H54 (cell line): Measurements from ENCODE around the gene NLRP6.
A peak's percentile ranks its signal among the peaks of the same experiment; 100 is the strongest.
"Not testable (repeated sequence)": the region's sequence is repeated elsewhere in the genome, so short reads cannot be mapped to it uniquely, and the experiment has no call there.

Source experiments
- DNase-seq: peaks from one replicate; pipeline ENCODE4 v3.0.0; 2011; ENCODE audit warnings: low spot score, mixed read lengths; ENCODE audit not compliant: insufficient read length
- FAIRE-seq: peaks from 3 replicates; lab custom pipeline; 2011; peaks lifted over from hg19 to GRCh38; lab: Jason Lieb, UNC
- POLR2A ChIP-seq: IDR thresholded peaks from 2 replicates; pipeline ENCODE4 v1.6.1; 2011; ENCODE audit warnings: low read depth, mild to moderate bottlenecking, low read length

The NLRP6 gene

GRCh38 chr11:312092-312816 is 34.0 kb downstream of the NLRP6 start:
- FAIRE-seq, result no peak
- no peak for TF ChIP-seq POLR2A
- no peak for DNase-seq

GRCh38 chr11:313304-313786 is 35.1 kb downstream of the NLRP6 start:
- FAIRE-seq, result no peak
- no peak for DNase-seq
- TF ChIP-seq POLR2A, result no peak

DNA sequence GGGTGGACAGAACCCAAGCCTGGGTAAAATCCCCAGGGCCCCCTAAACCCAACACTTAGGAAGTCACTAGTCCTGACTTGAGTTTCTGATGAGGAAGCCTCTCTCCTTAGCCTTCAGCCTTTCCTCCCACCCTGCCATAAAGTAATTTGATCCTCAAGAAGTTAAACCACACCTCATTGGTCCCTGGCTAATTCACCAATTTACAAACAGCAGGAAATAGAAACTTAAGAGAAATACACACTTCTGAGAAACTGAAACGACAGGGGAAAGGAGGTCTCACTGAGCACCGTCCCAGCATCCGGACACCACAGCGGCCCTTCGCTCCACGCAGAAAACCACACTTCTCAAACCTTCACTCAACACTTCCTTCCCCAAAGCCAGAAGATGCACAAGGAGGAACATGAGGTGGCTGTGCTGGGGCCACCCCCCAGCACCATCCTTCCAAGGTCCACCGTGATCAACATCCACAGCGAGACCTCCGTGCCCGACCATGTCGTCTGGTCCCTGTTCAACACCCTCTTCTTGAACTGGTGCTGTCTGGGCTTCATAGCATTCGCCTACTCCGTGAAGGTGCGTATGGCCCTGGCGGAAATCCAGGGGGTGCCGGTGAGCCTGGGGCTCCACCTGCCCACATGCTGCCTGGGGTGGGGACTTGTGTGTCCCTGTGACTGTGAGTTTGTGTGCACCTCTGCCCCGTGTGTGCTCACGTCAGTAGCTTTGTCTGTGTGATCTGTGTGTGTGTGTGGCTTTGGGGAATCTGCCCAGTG is 35.8 kb downstream of the NLRP6 start, which contains the start of gene IFITM1:
Gene IFITM1, plus strand, starts transcription at position 254 of the 767 bp plus-strand sequence. Its CDS starts 131 bp downstream, at position 385.
- TF ChIP-seq POLR2A, result no peak
- no peak for DNase-seq
- FAIRE-seq, result no peak

DNA sequence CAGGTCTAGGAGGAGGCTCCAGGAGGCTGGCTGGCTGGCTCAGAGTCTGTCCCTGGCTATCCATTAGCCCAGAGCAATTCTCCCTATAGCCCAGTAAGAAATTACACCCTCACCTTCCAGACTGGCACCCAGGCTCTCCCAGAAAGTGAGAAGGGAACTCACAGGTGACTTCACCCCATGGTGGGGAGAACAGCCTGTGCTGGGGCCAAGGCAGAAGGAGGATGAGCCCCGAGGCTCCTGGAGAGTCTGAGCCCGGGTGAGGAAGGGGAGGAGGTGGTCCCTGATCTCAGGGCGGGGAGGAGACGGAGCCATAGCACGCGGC is 36.3 kb downstream of the NLRP6 start:
- not testable (repeated sequence) for DNase-seq, FAIRE-seq

DNA sequence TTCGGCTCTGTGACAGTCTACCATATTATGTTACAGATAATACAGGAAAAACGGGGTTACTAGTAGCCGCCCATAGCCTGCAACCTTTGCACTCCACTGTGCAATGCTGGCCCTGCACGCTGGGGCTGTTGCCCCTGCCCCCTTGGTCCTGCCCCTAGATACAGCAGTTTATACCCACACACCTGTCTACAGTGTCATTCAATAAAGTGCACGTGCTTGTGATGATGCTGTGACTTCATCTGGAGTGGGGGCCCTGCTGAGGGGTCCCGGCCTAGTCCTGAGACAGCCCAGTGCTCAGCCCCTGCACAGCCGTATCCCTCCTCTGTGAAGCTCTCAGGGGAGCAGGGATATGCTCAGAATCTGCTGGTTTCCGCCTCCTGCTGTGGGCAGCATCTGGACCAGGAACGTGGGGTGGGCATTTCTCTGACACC is 36.9 kb downstream of the NLRP6 start:
- FAIRE-seq (no peak), DNase-seq (no peak)
- TF ChIP-seq POLR2A, result no peak

DNA sequence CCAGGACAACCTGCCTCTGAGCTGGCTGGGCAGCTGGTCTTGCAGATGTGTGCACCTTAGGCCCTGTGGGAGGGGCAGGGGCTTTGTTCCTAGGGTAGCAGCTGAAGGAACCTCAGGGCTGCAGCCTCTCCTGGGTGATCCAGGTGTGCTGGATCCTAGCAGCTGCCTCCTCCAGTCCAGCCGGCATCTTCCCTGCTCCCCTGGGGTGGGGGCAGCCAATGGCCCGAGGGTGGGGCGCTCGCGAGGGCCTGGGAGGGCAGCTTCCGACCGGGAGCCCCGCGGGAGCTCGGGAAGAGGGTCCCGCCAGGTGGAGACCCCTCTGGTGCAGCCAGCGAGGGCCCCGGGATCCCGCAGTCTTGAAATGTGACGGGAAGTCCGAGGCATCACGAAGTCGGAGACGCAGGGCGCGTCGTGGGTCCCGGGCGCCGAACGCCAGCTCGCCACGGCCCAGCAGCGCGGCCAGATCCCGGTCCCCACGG is 37.3 kb downstream of the NLRP6 start:
- no peak for TF ChIP-seq POLR2A
- FAIRE-seq (no peak), DNase-seq (no peak)

DNA sequence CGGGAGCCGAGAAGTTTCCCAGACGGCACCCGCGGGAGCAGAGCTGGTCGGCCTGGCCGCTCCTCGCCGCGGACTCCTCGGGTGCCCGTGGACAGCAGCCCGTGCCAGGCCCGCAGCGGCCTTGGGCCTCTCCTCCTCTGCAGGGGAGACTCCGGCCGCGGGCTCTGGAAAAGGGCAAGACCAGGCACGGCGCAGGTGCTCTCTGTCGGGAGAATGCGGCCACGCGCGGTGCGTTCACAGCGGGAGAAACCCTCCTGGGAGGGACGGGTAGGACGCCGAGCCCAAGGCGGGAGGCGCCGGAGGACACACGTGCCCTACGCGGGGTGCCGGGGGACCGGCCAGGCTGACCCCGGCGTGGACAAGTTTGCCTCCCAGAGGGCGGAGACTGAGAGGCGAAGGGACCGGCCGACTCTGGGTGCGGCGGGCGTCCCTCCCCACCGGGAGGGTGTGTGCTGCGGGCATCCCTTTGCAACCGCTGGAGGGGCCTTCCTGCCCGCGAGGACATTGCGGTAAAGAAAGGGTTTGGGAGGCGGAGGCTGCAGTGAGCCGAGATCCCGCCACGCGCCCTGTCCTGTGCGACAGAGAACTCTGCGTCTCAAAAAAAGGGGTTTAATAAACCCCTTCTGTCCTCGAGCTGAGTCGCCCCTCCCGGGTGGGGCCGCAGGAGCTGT is 38.0 kb downstream of the NLRP6 start:
- TF ChIP-seq POLR2A, result no peak
- FAIRE-seq, result no peak
- DNase-seq, result no peak

GRCh38 chr11:316891-317301 is 38.7 kb downstream of the NLRP6 start:
- DNase-seq (no peak), FAIRE-seq (no peak)
- TF ChIP-seq POLR2A, result no peak

DNA sequence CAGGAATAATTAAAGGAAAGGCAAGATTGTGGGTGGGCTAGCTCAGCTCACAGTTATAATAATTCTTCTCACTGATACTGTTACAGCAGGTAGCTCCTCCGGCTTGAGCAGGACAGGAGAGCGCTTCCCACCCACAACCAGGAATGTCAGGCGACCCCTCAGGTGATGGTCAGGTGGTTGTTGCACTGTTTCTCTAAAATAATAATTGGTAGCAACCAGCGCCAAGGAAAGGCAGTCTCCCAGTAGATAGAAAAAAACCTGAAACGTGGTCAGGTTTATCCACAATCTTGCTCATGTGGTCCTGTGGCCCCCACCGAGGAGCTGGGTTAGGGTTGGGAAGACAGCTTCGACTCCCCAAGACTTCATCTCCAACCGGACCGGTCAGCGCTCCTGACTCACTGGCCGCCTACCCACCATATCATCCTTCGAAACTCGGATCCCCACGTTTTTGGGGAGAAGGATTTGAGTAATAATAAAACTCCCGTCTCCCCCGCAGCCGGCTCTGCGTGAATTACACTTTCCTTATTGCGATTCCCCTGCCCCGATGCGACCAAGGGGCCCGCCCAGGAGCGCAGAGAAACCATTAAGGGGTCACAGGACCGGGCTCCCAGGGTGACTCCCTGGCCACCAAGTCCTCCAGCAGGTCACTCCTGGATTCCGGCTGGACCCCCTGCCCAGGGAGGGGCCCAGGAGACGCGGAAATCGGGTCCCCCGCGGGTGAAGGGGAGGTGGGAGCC is 39.6 kb downstream of the NLRP6 start:
- FAIRE-seq, result not testable (repeated sequence)

GRCh38 chr11:318405-319120 is 40.4 kb downstream of the NLRP6 start:
- FAIRE-seq, DNase-seq: not testable (repeated sequence)

More for the DNA sequence above, 39.6 kb downstream of the NLRP6 start:
- not testable (repeated sequence) for DNase-seq

- TF ChIP-seq POLR2A, result 0 out of 2 replicates have a peak, but pooled peaks have one; percentile 6
- not testable (repeated sequence) for DNase-seq, FAIRE-seq
These were observed 41.1 kb downstream of the NLRP6 start for GRCh38 chr11:319121-319887.

DNA sequence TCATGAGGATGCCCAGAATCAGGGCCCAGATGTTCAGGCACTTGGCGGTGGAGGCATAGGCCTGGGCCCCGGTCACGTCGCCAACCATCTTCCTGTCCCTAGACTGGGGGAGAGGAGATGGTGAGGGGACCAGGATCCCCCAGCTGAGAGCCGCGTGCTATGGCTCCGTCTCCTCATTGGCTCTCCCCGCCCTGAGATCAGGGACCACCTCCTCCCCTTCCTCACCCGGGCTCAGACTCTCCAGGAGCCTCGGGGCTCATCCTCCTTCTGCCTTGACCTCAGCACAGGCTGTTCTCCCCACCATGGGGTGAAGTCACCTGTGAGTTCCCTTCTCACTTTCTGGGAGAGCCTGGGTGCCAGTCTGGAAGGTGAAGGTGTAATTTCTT is 41.7 kb downstream of the NLRP6 start:
- FAIRE-seq, DNase-seq: not testable (repeated sequence)
